Measurements from ENCODE around the gene KLHL29. TPM values are rescaled to one million over a fixed set of nuclear protein-coding genes. Genes with fewer than 3 reads are reported as not detected.

The KLHL29 gene
- total RNA-seq, 3 donors from 2014 or later (not counting 1 experiment from before 2014, with no cell fraction given), result 0.24 to 0.43 (median 0.33) TPM

DNA sequence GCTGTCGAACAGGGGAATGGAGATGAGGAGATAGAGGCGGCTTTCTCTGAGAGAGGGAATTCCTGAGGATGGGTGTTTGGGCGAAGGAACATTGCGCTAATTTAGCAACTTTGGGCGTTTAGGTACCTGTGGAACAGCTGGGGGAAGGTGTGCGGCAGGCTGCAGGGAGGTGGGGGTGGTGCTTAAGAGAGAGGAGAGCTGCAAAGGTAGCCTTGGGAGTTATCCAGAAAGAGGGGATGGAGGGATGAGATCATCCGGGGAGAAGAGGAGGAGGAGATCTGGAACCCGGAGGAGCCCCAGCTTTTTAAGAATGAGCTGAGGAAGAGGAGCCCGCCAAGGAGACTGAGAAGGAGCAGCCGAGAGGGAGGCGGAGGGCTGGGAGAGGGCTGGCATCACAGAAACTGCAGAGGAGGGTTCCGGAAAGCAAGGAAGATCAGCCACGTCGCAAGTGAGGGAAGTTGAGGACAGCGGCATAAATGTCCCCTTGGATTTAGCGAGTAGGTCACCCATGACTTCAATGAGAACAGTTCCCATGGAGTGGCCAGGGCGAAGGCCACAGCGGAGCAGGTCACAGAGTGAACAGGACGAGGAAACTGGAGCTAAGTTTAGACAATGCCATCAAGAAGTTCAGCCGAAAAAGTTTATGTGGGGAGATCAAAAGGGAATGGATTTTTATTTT lies 174.7 kb downstream of the KLHL29 start:
- Mint-ChIP-seq H3K36me3 (no peaks in the 10 kb centered on the region), H3K4me1 (no peaks in the 10 kb centered on the region)

DNA sequence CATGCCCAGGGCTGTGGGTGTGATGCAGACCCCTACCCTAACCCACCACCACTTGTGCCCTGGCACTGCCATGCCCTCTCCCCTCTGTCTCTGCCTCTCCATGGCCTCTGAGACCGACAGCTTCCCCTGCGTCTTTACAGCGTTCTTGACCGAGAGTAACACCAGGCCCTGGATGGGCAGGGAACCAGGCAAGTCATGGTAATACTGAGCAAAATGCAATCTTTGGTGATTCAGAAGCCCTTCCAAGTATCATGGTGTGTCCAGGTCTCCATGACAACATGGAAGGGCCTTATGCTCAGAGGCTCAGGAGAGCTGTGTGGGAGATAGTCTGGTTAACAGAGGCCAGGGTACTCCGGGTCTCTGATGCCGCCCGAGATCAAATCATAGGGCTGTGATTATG lies 176.1 kb downstream of the KLHL29 start:
- H3K9me3 ChIP-seq (ENCODE audit: control insufficient read depth, insufficient read depth, low read length), result no peaks in the 10 kb centered on the region
- TF ChIP-seq, protein P1, sequence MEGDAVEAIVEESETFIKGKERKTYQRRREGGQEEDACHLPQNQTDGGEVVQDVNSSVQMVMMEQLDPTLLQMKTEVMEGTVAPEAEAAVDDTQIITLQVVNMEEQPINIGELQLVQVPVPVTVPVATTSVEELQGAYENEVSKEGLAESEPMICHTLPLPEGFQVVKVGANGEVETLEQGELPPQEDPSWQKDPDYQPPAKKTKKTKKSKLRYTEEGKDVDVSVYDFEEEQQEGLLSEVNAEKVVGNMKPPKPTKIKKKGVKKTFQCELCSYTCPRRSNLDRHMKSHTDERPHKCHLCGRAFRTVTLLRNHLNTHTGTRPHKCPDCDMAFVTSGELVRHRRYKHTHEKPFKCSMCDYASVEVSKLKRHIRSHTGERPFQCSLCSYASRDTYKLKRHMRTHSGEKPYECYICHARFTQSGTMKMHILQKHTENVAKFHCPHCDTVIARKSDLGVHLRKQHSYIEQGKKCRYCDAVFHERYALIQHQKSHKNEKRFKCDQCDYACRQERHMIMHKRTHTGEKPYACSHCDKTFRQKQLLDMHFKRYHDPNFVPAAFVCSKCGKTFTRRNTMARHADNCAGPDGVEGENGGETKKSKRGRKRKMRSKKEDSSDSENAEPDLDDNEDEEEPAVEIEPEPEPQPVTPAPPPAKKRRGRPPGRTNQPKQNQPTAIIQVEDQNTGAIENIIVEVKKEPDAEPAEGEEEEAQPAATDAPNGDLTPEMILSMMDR (IDR thresholded peaks at IDR 0.05), result no peak
- Mint-ChIP-seq H3K4me1 (no peaks in the 10 kb centered on the region), H3K9me3 (no peaks in the 10 kb centered on the region), H3K36me3 (no peaks in the 10 kb centered on the region), H3K27me3 (ENCODE audit: low read depth in 2 of 2) (no peaks in the 10 kb centered on the region), H3K27ac (no peak overlapping the region), H3K4me3 (no peak overlapping the region)
- no peaks in the 10 kb centered on the region for H3K4me1 ChIP-seq (ENCODE audit: control insufficient read depth, insufficient read depth, low read length)
- no peak overlapping the region for H3K27ac ChIP-seq (ENCODE audit: low read length)
- DNase-seq (no peak), ATAC-seq (no peak)
- H3K4me3 ChIP-seq (ENCODE audit: low read length), result no peak overlapping the region
- H3K27me3 ChIP-seq (ENCODE audit: control insufficient read depth, insufficient read depth, low read length), result no peaks in the 10 kb centered on the region
- intact Hi-C loops (cut with micrococcal nuclease), result no loop called here
- 98% methylated on average over 7 of the region's 7 CpGs for WGBS (ENCODE audit: insufficient coverage)
- no peaks in the 10 kb centered on the region for H3K36me3 ChIP-seq (ENCODE audit: control insufficient read depth, insufficient read depth, low read length)

More for the DNA sequence above, 174.7 kb downstream of the KLHL29 start:
- 91% methylated on average over 20 of the region's 20 CpGs for WGBS (ENCODE audit: insufficient coverage)
- Mint-ChIP-seq H3K27ac (no peak overlapping the region), H3K27me3 (ENCODE audit: low read depth in 2 of 2) (no peaks in the 10 kb centered on the region), H3K9me3 (no peaks in the 10 kb centered on the region), H3K4me3 (no peak overlapping the region)
- H3K4me3 ChIP-seq (ENCODE audit: low read length), result no peak overlapping the region
- no peaks in the 10 kb centered on the region for H3K27me3 ChIP-seq (ENCODE audit: control insufficient read depth, insufficient read depth, low read length)
- intact Hi-C loops (cut with micrococcal nuclease), result no loop called here
- no peak overlapping the region for H3K27ac ChIP-seq (ENCODE audit: low read length)
- no peak for DNase-seq
- ATAC-seq, result no peak
- no peaks in the 10 kb centered on the region for H3K36me3 ChIP-seq (ENCODE audit: control insufficient read depth, insufficient read depth, low read length)
- H3K9me3 ChIP-seq (ENCODE audit: control insufficient read depth, insufficient read depth, low read length), result no peaks in the 10 kb centered on the region
- TF ChIP-seq, protein P1 (IDR thresholded peaks at IDR 0.05), result no peak
- no peaks in the 10 kb centered on the region for H3K4me1 ChIP-seq (ENCODE audit: control insufficient read depth, insufficient read depth, low read length)

DNA sequence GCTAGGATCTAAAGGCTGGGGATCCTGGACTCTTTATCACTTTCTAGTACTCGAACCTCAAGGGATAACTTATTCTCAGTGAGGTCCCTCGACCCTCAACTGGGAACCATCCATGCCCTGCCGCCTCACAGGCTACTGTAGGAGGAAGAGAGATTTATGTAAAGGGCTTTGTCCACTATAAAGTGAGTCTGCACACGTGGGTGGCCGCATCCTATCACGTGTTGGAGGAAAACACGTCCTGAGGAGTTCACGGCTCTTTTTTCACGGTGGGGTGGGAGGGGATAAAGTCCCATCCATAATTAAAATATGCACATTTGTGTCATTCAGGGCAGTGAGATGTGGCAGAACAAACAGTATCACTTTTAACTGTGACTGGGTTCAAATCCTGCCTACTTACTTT lies 176.6 kb downstream of the KLHL29 start:
- TF ChIP-seq, protein P1 (IDR thresholded peaks at IDR 0.05), result no peak
- no peaks in the 10 kb centered on the region for H3K4me1 Mint-ChIP-seq

DNA sequence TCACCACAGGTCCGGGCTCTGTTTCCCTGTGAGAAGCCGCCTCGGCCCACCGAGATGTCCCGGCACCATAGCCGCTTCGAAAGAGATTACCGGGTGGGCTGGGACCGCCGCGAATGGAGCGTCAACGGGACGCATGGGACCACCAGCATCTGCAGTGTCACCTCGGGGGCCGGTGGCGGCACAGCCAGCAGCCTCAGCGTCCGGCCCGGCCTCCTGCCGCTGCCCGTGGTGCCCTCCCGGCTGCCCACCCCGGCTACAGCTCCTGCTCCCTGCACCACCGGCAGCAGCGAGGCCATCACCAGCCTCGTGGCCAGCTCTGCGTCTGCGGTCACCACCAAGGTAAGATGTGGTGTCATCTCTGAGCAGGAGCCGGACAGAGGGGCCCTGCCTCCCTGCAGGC lies 177.2 kb downstream of the KLHL29 start:
- H3K27me3 Mint-ChIP-seq (ENCODE audit: low read depth in 2 of 2), result no peaks in the 10 kb centered on the region
- no peak for DNase-seq
- no peak for ATAC-seq
- H3K4me3 Mint-ChIP-seq, result no peak overlapping the region
- no peaks in the 10 kb centered on the region for H3K4me1 Mint-ChIP-seq
- Histone ChIP-seq H3K9me3 (ENCODE audit: control insufficient read depth, insufficient read depth, low read length) (no peaks in the 10 kb centered on the region), H3K36me3 (ENCODE audit: control insufficient read depth, insufficient read depth, low read length) (no peaks in the 10 kb centered on the region), H3K4me3 (ENCODE audit: low read length) (no peak overlapping the region), H3K27ac (ENCODE audit: low read length) (no peak overlapping the region), H3K4me1 (ENCODE audit: control insufficient read depth, insufficient read depth, low read length) (no peaks in the 10 kb centered on the region), H3K27me3 (ENCODE audit: control insufficient read depth, insufficient read depth, low read length) (no peaks in the 10 kb centered on the region)
- 94% methylated on average over 30 of the region's 30 CpGs for WGBS (ENCODE audit: insufficient coverage)
- H3K9me3 Mint-ChIP-seq, result no peaks in the 10 kb centered on the region
- TF ChIP-seq, protein P1 (IDR thresholded peaks at IDR 0.05), result no peak
- intact Hi-C loops (cut with micrococcal nuclease), result no loop called here
- H3K27ac Mint-ChIP-seq, result no peak overlapping the region
- H3K36me3 Mint-ChIP-seq, result no peaks in the 10 kb centered on the region

More for the DNA sequence above, 176.6 kb downstream of the KLHL29 start:
- no peaks in the 10 kb centered on the region for H3K36me3 Mint-ChIP-seq
- DNase-seq (no peak), ATAC-seq (no peak)
- H3K36me3 ChIP-seq (ENCODE audit: control insufficient read depth, insufficient read depth, low read length), result no peaks in the 10 kb centered on the region
- WGBS (ENCODE audit: insufficient coverage), result 73% methylated on average over 9 of the region's 9 CpGs
- H3K27me3 Mint-ChIP-seq (ENCODE audit: low read depth in 2 of 2), result no peaks in the 10 kb centered on the region
- H3K4me1 ChIP-seq (ENCODE audit: control insufficient read depth, insufficient read depth, low read length), result no peaks in the 10 kb centered on the region
- intact Hi-C loops (cut with micrococcal nuclease), result no loop called here
- no peak overlapping the region for H3K4me3 ChIP-seq (ENCODE audit: low read length)
- H3K4me3 Mint-ChIP-seq, result no peak overlapping the region
- no peaks in the 10 kb centered on the region for H3K27me3 ChIP-seq (ENCODE audit: control insufficient read depth, insufficient read depth, low read length)
- no peaks in the 10 kb centered on the region for H3K9me3 ChIP-seq (ENCODE audit: control insufficient read depth, insufficient read depth, low read length)
- H3K27ac ChIP-seq (ENCODE audit: low read length), result no peak overlapping the region
- H3K9me3 Mint-ChIP-seq, result no peaks in the 10 kb centered on the region
- no peak overlapping the region for H3K27ac Mint-ChIP-seq
